Fibroblast of lung (primary cell): Measurements from ENCODE around the gene HAUS8.

ENCODE experiments used
- CTCF ChIP-seq, 2 donors: IDR thresholded peaks in 1 of 2; conservative IDR thresholded peaks in 1 of 2; 1 replicate in 1 of 2; 2 replicates in 1 of 2; pipeline ENCODE4 v1.5.1; 2011 to 2012; ENCODE audit warnings: low read length in 2 of 2, control low read depth in 1 of 2, inconsistent platforms in 1 of 2, low read depth in 1 of 2, mild to moderate bottlenecking in 1 of 2
- EZH2 ChIP-seq: IDR thresholded peaks from 2 replicates; pipeline ENCODE4 v1.5.1; 2012; ENCODE audit warnings: low read length, control low read depth, mild to moderate bottlenecking; ENCODE audit errors: missing control alignments

GRCh38 chr19:17118957-17119356 is 43.7 kb upstream of the HAUS8 start:
- TF ChIP-seq EZH2 (no peak), CTCF (conservative IDR thresholded peaks at IDR 0.05 in 1 of 2, IDR thresholded peaks at IDR 0.05 in 1 of 2; ENCODE audit: low read depth in 1 of 2, low read length in 2 of 2) (no peak)
